ENCODE measurements around the gene TAF4. TPM values are rescaled to one million over a fixed set of nuclear protein-coding genes. Genes with fewer than 3 reads are reported as not detected.

The TAF4 gene
- total and polyA plus RNA-seq, 3 experiments from 2014 or later, result 1.4 to 21.0 (median 20.5) TPM

DNA sequence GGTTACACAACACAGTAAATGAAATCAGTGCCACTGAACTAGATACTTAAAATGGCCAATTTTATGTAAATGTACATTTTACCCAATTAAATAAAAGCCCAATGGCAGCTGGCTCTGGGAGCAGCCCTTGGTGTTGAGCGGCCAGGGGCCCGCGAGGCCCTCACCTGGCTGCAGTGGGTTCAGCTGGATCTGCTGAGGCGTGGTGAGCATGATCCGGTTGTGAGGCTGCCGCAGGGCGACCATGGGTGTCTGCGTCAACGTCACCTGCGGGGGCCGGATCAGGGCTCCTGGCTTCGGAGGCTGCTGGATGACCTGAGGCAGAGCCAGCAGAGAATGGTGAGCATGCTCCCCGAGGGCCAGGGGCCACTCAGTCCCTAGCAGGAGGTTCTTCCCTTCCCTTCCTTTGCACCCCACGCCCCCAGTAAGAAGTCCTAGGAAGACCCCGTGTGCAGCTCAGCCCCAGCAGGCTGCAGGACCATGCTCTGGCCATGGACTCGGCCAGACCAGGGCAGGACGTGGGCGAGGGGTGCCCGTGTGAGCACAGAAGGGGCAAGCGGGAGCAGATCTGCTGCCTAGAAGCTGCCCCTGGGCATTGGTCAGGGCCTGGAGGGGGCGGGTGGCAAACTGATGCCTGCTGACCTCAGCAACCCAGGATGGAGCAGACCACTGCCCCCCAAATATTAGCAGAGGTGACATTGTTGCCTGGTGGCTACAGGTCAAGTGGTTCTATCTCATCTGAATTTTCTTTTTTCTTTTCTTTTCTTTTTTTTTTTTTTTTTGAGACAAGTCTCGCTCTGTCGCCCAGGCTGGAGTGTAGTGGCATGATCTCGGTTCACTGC is 61.9 kb downstream of the TAF4 start:
- H3K36me3 Mint-ChIP-seq, result peaks cover 11 to 94% (median 21%) of the 10 kb centered on the region in 3 donors
- H3K4me1 Mint-ChIP-seq, result peaks cover 7 to 12% (median 9%) of the 10 kb centered on the region in 3 donors
- peak overlapping the region in 1 of 8 donors; percentile 63 for H3K27ac Mint-ChIP-seq
- Histone ChIP-seq H3K27me3 (ENCODE audit: insufficient read depth, low read length, poor library complexity, severe bottlenecking) (no peaks in the 10 kb centered on the region), H3K4me1 (ENCODE audit: insufficient read depth, low read length) (no peaks in the 10 kb centered on the region), H3K36me3 (ENCODE audit: insufficient read depth, low read length) (peaks cover 23% of the 10 kb centered on the region), H3K27ac (ENCODE audit: low read depth, low read length) (no peak overlapping the region), H3K4me3 (ENCODE audit: low read length) (no peak overlapping the region), H3K9me3 (ENCODE audit: low read length) (no peaks in the 10 kb centered on the region)
- H3K4me3 Mint-ChIP-seq, result no peak overlapping the region
- CTCF ChIA-PET, result no interaction called here
- POLR2A ChIA-PET, result no interaction called here
- H3K27me3 Mint-ChIP-seq, result no peaks in the 10 kb centered on the region
- no peak for DNase-seq
- H3K9me3 Mint-ChIP-seq, result no peaks in the 10 kb centered on the region

DNA sequence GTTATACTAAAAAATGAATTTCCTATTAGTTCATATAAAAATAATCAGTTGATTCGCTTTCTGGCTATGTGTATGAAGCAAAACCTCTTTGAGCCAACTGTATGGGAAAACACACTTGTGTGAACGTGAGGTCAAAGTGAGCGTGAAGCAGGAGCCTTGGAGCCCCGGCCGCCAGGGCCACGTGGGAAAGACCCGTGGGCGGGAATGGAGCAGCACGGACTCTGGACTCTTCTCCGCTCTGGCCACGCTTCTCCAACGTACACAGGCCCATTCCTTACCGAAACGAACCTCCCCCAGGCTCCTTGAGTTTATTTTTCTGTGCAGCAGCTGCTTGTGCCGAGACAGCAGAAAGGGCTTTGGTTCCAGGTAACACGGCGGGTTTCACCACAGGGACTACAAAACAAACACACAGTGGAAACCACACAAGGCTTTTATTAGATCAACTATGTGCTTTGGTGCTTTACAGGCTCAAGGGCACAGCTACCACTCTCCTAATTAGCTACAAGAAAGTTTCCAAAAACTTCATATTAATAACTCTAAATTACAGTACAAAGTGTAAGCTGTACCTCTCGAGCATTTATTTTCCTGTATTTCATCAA is 62.7 kb downstream of the TAF4 start:
- peaks cover 31% of the 10 kb centered on the region for H3K36me3 ChIP-seq (ENCODE audit: insufficient read depth, low read length)
- POLR2A ChIA-PET, result no interaction called here
- H3K27ac ChIP-seq (ENCODE audit: low read depth, low read length), result no peak overlapping the region
- H3K27me3 ChIP-seq (ENCODE audit: insufficient read depth, low read length, poor library complexity, severe bottlenecking), result no peaks in the 10 kb centered on the region
- no peaks in the 10 kb centered on the region for H3K9me3 Mint-ChIP-seq
- no peak for DNase-seq
- H3K27me3 Mint-ChIP-seq, result no peaks in the 10 kb centered on the region
- H3K9me3 ChIP-seq (ENCODE audit: low read length), result no peaks in the 10 kb centered on the region
- peaks cover 11 to 95% (median 21%) of the 10 kb centered on the region in 3 donors for H3K36me3 Mint-ChIP-seq
- peaks cover 7 to 11% (median 8%) of the 10 kb centered on the region in 3 donors for H3K4me1 Mint-ChIP-seq
- H3K4me3 Mint-ChIP-seq, result no peak overlapping the region
- H3K4me3 ChIP-seq (ENCODE audit: low read length), result no peak overlapping the region
- H3K4me1 ChIP-seq (ENCODE audit: insufficient read depth, low read length), result no peaks in the 10 kb centered on the region
- peak overlapping the region in 1 of 8 donors; percentile 36 for H3K27ac Mint-ChIP-seq
- CTCF ChIA-PET, result no interaction called here

DNA sequence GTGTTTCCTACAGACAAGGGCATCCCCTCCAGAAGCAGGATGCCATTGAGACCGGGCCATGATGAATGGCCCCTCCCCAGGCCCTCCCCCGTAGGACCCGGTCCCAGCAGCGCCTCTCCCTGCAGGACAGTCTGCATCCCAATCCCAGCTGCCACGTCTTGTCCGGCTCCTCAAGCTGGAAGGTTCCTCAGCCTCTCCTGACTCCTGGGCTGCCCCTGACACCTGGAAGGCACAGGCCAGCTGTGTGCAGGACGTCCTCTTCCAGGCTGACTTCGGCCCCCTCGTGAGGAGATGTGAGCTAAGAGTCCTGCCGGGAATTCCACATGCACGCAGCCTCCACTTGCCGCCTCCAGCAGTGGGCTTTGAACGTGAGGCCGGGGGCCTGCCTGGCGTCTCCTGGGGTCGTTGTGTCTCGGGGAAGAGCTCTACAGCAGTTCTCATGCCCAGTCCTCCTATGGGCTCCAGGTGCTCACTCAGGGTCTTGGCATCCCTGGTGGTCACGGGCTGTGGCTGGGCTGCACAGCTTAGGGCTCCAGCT is 64.4 kb downstream of the TAF4 start:
- Histone ChIP-seq H3K4me3 (ENCODE audit: low read length) (no peak overlapping the region), H3K27ac (ENCODE audit: low read depth, low read length) (no peak overlapping the region), H3K9me3 (ENCODE audit: low read length) (no peaks in the 10 kb centered on the region), H3K27me3 (ENCODE audit: insufficient read depth, low read length, poor library complexity, severe bottlenecking) (no peaks in the 10 kb centered on the region), H3K4me1 (ENCODE audit: insufficient read depth, low read length) (no peaks in the 10 kb centered on the region), H3K36me3 (ENCODE audit: insufficient read depth, low read length) (peaks cover 33% of the 10 kb centered on the region)
- ChIA-PET POLR2A (no interaction called here), CTCF (no interaction called here)
- Mint-ChIP-seq H3K9me3 (no peaks in the 10 kb centered on the region), H3K27me3 (no peaks in the 10 kb centered on the region), H3K4me3 (no peak overlapping the region), H3K36me3 (peaks cover 22 to 95% (median 32%) of the 10 kb centered on the region in 3 donors), H3K4me1 (no peaks in the 10 kb centered on the region), H3K27ac (no peak overlapping the region)
- DNase-seq, result no peak

DNA sequence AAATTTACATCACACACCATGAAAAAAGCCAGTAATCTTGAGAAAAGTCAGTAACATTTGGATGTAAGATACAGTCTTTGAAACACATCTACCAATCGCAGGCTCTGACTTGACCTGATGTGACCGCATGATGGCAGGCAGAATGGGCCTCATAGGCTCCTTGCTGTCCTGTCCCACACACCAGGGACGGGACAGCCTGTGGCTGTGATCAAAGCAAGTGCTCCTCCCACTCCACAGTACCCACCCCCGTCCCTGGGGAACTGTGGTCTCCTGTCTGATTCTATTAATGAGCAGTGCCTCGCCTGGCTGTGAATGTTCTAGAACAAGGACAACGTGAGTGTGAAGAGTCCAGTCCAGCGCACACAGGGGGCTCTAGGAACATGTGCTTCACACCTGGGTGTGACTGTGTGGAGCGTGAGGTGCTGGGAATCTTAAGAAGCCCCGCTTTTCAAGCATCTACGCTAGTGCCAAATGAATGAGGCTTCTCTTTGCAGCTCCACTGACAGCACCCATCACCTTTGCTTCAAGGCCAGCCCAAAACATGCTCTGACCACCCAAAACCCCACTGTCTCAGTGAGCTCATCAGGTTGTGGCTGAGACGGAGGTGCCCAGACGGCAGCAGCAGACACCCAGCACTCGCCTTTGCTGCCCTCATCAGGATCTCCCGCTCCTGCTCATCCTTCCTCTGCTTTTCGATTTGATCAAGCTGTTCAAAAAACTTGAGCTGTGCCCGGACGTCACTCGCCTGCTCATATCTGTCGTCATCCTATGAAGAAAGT is 67.1 kb downstream of the TAF4 start:
- no peaks in the 10 kb centered on the region for H3K27me3 Mint-ChIP-seq
- DNase-seq, result no peak
- CTCF ChIA-PET, result interaction anchor here (1.1 kb wide), 1 partner anchor 158 kb away, joined by 3 read pairs; no protein-coding TSS in a partner anchor
- H3K9me3 ChIP-seq (ENCODE audit: low read length), result no peaks in the 10 kb centered on the region
- peaks cover 39 to 93% (median 39%) of the 10 kb centered on the region in 3 donors for H3K36me3 Mint-ChIP-seq
- H3K9me3 Mint-ChIP-seq, result no peaks in the 10 kb centered on the region
- peaks cover 43% of the 10 kb centered on the region for H3K36me3 ChIP-seq (ENCODE audit: insufficient read depth, low read length)
- no peak overlapping the region for H3K4me3 ChIP-seq (ENCODE audit: low read length)
- POLR2A ChIA-PET, result no interaction called here
- H3K4me1 Mint-ChIP-seq, result no peaks in the 10 kb centered on the region
- H3K4me1 ChIP-seq (ENCODE audit: insufficient read depth, low read length), result no peaks in the 10 kb centered on the region
- no peak overlapping the region for H3K27ac ChIP-seq (ENCODE audit: low read depth, low read length)
- H3K4me3 Mint-ChIP-seq, result no peak overlapping the region
- no peaks in the 10 kb centered on the region for H3K27me3 ChIP-seq (ENCODE audit: insufficient read depth, low read length, poor library complexity, severe bottlenecking)
- peak overlapping the region in 1 of 8 donors; percentile 18 for H3K27ac Mint-ChIP-seq

- Mint-ChIP-seq H3K27ac (peak overlapping the region in 1 of 8 donors; percentile 18), H3K4me3 (no peak overlapping the region), H3K4me1 (no peaks in the 10 kb centered on the region), H3K9me3 (peaks cover 0 to 2% (median under 1%) of the 10 kb centered on the region in 5 donors), H3K36me3 (peaks cover 42 to 93% (median 45%) of the 10 kb centered on the region in 3 donors), H3K27me3 (no peaks in the 10 kb centered on the region)
- Histone ChIP-seq H3K9me3 (ENCODE audit: low read length) (no peaks in the 10 kb centered on the region), H3K27ac (ENCODE audit: low read depth, low read length) (no peak overlapping the region), H3K4me1 (ENCODE audit: insufficient read depth, low read length) (no peaks in the 10 kb centered on the region), H3K27me3 (ENCODE audit: insufficient read depth, low read length, poor library complexity, severe bottlenecking) (no peaks in the 10 kb centered on the region), H3K36me3 (ENCODE audit: insufficient read depth, low read length) (peaks cover 41% of the 10 kb centered on the region), H3K4me3 (ENCODE audit: low read length) (no peak overlapping the region)
- no peak for DNase-seq
- CTCF ChIA-PET, result no interaction called here
- POLR2A ChIA-PET, result no interaction called here
Observed at GRCh38 chr20:61997891-61998290, 67.8 kb downstream of the TAF4 start.

DNA sequence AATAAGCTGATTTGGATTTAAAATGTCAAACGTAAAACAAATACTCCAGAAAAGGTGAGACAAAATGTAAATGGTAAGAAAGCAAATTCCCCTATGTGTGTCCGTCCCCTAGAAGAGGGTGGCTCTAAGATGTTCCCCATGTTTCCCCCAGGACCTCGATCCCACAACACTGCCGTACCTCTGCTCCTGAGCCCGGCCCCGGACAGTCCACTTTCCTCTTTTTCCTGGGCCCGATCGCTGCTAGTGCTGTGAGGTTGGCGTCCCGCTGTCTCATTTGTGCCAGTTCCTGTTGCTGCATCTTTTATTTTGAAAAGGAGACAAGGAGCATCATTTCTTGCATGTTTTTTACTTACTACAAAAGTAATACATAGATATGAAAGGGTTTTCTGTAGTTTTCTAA is 68.3 kb downstream of the TAF4 start:
- Mint-ChIP-seq H3K27me3 (no peaks in the 10 kb centered on the region), H3K27ac (no peak overlapping the region), H3K4me3 (no peak overlapping the region), H3K4me1 (no peaks in the 10 kb centered on the region), H3K9me3 (peaks cover under 1 to 7% (median 2%) of the 10 kb centered on the region in 5 donors), H3K36me3 (peaks cover 45 to 93% (median 50%) of the 10 kb centered on the region in 3 donors)
- Histone ChIP-seq H3K27ac (ENCODE audit: low read depth, low read length) (no peak overlapping the region), H3K27me3 (ENCODE audit: insufficient read depth, low read length, poor library complexity, severe bottlenecking) (no peaks in the 10 kb centered on the region), H3K4me3 (ENCODE audit: low read length) (no peak overlapping the region), H3K36me3 (ENCODE audit: insufficient read depth, low read length) (peaks cover 41% of the 10 kb centered on the region), H3K4me1 (ENCODE audit: insufficient read depth, low read length) (no peaks in the 10 kb centered on the region), H3K9me3 (ENCODE audit: low read length) (no peaks in the 10 kb centered on the region)
- no peak for DNase-seq
- POLR2A ChIA-PET, result no interaction called here
- CTCF ChIA-PET, result no interaction called here

DNA sequence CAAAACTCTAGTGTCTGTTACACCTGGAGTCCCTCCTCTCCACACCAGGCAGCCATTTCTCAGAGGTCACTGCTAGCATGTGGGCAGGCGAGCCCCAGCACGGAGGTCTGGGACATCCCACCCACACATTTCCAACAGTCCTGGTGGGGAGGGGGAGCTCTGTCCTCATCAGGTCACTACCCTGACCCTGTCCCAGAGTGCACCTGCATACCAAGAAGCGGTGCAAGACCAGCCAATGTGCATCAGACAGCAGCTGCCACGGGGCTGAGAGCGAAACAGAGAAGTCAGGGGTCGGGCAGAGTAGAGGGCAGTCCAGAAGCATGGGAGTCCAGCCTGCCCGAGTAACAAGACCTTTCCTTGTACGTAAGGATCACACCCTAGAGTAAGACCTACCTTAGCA is 71.1 kb downstream of the TAF4 start:
- Mint-ChIP-seq H3K27me3 (no peaks in the 10 kb centered on the region), H3K36me3 (peaks cover 53 to 95% (median 74%) of the 10 kb centered on the region in 3 donors), H3K9me3 (peaks cover 6 to 25% (median 22%) of the 10 kb centered on the region in 5 donors), H3K4me3 (no peak overlapping the region), H3K4me1 (peaks cover 12% of the 10 kb centered on the region in 3 donors), H3K27ac (peak overlapping the region in 2 of 8 donors; percentile 63 to 86)
- no peak for DNase-seq
- no peak overlapping the region for H3K27ac ChIP-seq (ENCODE audit: low read depth, low read length)
- no peaks in the 10 kb centered on the region for H3K4me1 ChIP-seq (ENCODE audit: insufficient read depth, low read length)
- CTCF ChIA-PET, result no interaction called here
- no peaks in the 10 kb centered on the region for H3K9me3 ChIP-seq (ENCODE audit: low read length)
- H3K36me3 ChIP-seq (ENCODE audit: insufficient read depth, low read length), result peaks cover 42% of the 10 kb centered on the region
- H3K27me3 ChIP-seq (ENCODE audit: insufficient read depth, low read length, poor library complexity, severe bottlenecking), result no peaks in the 10 kb centered on the region
- POLR2A ChIA-PET, result no interaction called here
- H3K4me3 ChIP-seq (ENCODE audit: low read length), result no peak overlapping the region

All from CD8-positive, alpha-beta memory T cell (primary cell).